GM21723 (cell line): ENCODE results near the gene LSAMP.
"Not testable (repeated sequence)": the region's sequence is repeated elsewhere in the genome, so short reads cannot be mapped to it uniquely, and the experiment has no call there.

Experiments
- ATAC-seq: cut with Tn5 transposase; IDR thresholded peaks from one replicate; pipeline ENCODE4 v1.9.1; 2021; ENCODE audit warnings: mild to moderate bottlenecking, moderate library complexity; ENCODE audit not compliant: unreplicated experiment

The LSAMP gene

GRCh38 chr3:116246406-116246980 lies 198.8 kb downstream of the LSAMP start:
- no peak for ATAC-seq

- ATAC-seq: no peak
Measured at GRCh38 chr3:116242825-116243224, 202.5 kb downstream of the LSAMP start.

GRCh38 chr3:116241677-116242076 lies 203.6 kb downstream of the LSAMP start:
- ATAC-seq: no peak

- ATAC-seq: no peak
Measured at GRCh38 chr3:116240261-116240660, 205.0 kb downstream of the LSAMP start.

GRCh38 chr3:116238846-116239565 lies 206.3 kb downstream of the LSAMP start:
- no peak for ATAC-seq

GRCh38 chr3:116233711-116234357 lies 211.5 kb downstream of the LSAMP start:
- ATAC-seq: no peak

GRCh38 chr3:116230431-116231020 lies 214.8 kb downstream of the LSAMP start:
- no peak for ATAC-seq

GRCh38 chr3:116226266-116226665 lies 219.0 kb downstream of the LSAMP start:
- ATAC-seq: no peak

GRCh38 chr3:116216761-116217160 lies 228.5 kb downstream of the LSAMP start:
- no peak for ATAC-seq

- ATAC-seq: no peak
Measured at GRCh38 chr3:116211901-116212300, 233.4 kb downstream of the LSAMP start.

GRCh38 chr3:116208830-116209229 lies 236.5 kb downstream of the LSAMP start:
- ATAC-seq: not testable (repeated sequence)

GRCh38 chr3:116200956-116201690 lies 244.2 kb downstream of the LSAMP start:
- ATAC-seq: no peak

- no peak for ATAC-seq
Measured at GRCh38 chr3:116199063-116199462, 246.2 kb downstream of the LSAMP start.

- ATAC-seq: no peak
Measured at GRCh38 chr3:116198087-116198486, 247.2 kb downstream of the LSAMP start.

GRCh38 chr3:116192464-116192863 lies 252.8 kb downstream of the LSAMP start:
- no peak for ATAC-seq

- ATAC-seq: no peak
Measured at GRCh38 chr3:116191409-116191808, 253.9 kb downstream of the LSAMP start.

- ATAC-seq: no peak
Measured at GRCh38 chr3:116190095-116190494, 255.2 kb downstream of the LSAMP start.

GRCh38 chr3:116188231-116188785 lies 257.0 kb downstream of the LSAMP start:
- no peak for ATAC-seq

GRCh38 chr3:116186049-116186448 lies 259.2 kb downstream of the LSAMP start:
- ATAC-seq: no peak

- no peak for ATAC-seq
Measured at GRCh38 chr3:116181159-116181558, 264.1 kb downstream of the LSAMP start.

GRCh38 chr3:116179091-116179490 lies 266.2 kb downstream of the LSAMP start:
- ATAC-seq: no peak
